Activated CD4-positive, CD25-positive, alpha-beta regulatory T cell treated with anti-CD3 and anti-CD28 coated beads, Interleukin-2, amount 50 U/mL, for 16 hours (primary cell): ENCODE measurements around the gene RAPGEF2.

ENCODE experiments used
- DNase-seq: peaks from one replicate; pipeline ENCODE4 v3.0.0-alpha.2; 2020; ENCODE audit warnings: low read depth, low spot score

RAPGEF2 gene

DNA sequence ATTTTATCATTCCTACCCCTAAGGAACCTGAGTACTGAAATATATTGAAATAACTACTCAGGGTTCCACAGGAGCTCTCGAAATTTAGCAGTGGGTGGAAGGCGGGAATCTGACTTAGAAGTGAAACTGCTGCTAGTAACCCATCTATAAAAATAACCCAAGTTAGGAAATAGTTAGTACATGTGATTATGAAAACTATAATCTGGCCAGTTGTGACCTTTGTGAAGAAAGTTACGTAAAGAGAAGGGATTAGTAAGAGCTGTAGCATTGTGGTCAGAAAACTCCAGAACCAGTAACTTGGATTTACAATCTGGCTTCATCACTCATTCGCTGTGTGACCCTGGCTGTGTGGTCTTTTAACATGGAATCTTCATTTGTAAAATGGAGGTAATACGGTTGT is 175.5 kb downstream of the RAPGEF2 start:
- DNase-seq, result no peak

DNA sequence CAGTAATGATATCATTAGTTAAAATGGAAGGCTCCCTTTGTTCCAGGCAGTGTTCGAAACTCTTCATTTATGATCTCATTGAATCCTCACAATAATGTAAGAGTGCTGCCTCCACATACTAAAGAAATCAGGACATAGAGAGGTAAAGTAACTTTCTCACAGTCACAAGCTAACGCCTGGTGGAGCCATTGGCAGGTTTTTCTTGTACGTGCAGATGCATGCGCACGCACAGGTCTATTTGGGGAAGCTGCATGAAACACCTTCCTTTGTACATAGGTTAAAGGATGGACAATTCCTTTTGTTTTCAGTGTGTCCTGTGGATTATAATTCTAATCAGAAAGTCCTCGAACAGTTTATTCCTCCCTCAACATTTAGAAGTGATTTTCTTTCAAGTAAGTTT is 176.2 kb downstream of the RAPGEF2 start:
- DNase-seq, result no peak

DNA sequence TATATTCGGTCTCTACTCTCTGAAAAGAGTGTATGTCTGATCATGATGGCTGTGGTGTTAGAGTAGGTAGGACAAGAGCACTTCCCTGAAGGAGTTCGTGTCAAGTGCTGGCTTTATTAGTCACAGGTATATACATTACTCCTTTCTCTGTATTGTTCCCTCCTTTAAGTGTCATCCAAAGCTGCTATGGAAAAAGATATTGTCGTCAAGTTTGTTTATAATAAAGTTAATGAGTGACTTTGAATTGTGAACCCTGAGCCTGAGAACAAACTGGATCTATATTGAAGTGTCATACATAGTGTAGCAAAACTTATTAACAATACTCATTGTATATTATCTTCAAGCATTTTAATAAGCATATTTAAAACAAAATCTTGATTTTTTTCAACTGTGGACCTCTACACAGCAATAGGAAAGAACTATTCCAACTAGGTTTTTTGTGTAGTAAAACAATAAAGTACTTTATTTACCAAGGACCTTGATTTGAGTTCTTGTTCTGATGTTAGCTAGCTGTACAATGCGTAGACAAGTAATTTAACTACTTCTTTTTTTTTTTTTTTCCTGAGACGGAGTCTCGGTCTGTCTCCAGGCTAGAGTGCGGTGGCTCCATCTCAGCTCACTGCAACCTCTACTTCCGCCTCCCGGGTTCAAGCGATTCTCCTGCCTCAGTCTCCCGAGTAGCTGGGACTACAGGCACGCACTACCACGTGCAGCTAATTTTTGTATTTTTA is 177.7 kb downstream of the RAPGEF2 start:
- no peak for DNase-seq

DNA sequence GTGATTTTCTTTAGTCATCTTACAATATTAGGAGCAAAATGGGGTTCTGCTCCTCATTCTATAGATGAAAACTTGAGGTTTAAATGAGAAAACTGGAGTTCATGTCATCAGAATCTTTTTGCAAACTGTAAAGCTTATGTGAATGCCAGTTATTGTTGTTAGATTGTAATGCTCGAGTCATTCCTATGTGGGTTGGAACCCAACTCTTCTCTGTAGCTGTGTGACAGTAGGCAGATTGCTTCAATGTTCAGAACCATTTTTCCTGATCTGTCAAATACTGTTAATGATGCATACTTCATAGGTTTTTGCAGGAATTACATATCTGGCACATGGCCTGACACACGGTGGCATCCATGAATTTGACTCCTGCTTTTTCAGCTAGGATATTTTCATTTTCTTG is 178.9 kb downstream of the RAPGEF2 start:
- DNase-seq, result no peak

DNA sequence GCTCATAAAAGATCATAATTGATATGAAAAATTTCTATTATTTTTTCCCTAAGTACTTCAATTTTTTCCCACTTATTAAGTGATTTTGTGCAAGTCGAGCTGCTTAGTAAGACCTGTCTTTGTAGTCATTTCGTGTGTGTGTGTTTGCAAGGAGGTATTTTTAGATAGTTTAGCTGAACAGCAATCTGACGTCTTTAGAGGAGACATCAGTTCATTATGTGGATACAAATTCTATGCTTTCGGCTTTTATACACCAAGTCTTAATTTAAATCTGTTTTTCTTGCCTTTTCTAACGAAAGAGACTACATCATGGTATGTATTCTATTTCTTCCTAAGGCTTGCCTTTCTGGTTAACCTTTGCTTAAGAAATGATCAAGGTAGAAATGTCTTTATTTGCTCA is 179.4 kb downstream of the RAPGEF2 start:
- no peak for DNase-seq

DNA sequence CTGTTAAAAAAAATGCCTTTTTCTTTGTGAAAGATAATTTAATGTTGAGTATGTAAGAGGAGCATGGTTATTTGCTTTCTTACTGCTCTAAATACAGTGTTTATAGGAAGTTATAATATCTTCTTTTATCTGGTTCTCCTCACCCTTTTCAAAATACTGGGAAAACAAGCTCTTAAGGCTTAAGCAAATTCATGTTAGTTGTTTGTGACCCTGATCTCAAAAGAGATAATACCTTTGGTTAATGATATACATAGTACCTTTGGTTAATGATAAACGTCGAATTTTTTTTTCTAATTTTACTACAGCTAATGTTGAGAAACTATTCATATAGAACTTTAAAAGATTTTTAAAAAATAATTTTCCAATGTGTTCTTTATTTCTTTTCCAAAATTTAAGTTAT is 180.1 kb downstream of the RAPGEF2 start:
- DNase-seq, result no peak

DNA sequence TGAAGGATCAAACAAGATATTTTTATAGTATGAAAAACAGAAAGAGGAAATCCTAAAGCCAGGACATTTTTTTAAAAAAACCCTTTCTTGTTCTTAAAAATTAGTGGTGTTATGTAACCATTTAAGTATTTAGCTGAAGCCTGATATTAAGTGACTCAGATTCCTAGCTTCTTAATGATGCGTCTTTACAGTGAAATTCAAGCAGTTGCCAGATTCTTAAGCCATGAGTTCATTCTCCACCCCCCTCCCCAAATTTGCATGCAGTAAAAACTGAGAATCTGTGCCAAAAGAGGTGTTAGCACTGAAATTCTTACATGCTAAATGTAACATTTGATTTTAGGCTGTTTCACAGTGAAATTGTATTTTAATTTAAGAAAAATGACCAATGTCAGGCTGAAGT is 180.8 kb downstream of the RAPGEF2 start:
- DNase-seq, result no peak

DNA sequence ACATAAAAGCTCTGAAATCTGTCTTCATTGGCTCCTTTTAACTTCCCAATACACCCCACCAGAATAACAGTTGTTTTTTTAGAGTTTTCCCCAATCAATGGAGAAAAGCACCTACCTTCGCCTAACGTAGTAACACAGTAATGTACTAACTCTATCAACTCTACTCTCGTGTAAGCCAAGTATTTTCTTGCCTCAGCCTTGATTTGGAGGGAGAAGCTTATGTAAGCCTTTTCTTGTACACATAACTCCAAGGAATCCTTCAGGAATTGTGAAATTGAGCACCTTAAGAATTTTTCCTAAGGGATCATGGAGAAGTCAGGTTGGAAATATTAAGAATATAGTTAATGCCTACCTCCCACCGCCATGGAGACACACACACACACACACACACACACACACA is 181.2 kb downstream of the RAPGEF2 start:
- DNase-seq, result no peak

DNA sequence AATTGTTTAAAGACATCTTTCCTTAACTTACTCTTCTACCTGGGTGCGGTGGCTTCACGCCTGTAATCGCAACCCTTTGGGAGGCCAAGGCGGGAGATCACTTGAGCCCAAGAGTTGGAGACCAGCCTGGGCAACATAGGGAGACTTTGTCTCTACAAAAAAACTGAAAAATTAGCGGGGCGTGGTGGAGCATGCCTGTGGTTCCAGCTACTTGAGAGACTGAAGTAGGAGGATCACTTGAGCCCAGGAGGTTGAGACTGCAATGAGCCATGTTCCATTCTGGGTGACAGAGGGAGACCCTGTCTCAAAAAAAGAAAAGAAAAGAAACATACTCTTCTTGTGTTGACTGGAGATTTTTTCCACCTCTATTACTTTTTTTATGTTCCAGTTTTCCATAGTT is 181.9 kb downstream of the RAPGEF2 start:
- no peak for DNase-seq

DNA sequence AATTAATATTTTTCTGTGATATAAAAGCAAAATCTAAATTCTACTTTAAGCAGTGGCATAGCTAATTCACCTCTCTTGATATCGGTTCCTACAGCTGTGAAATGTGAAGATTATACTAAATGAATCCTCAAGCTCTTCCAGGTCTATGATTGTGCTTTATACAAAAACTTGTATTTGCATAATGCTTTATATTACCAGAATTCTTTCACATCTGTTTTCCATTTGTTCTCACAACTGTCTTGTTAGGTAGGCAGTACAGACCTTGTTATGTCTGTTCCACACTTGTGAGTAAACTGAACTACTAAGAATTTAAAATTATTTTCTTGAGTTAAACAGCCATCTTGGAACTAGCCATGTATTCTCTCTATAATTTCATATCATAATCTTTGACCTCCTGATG is 184.9 kb downstream of the RAPGEF2 start:
- no peak for DNase-seq

DNA sequence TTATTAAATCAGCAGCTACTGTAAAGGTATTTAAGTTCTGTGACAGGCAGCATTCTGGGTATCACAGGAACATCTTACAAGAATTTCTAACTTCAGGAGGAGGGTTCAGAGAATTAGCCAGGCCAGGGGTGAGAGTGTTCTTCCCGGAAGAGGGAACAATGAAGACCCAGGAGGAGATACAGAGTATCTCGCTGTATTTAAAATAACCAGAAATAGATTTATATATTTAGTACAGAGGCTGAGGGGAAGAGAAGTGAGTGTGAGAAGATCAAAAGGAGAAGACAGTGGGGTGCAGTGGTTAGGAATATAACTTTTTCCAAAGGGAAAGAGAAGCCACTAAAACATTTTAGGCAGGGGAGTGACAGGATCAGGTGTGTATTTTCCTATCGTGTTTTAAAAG is 186.8 kb downstream of the RAPGEF2 start:
- no peak for DNase-seq

DNA sequence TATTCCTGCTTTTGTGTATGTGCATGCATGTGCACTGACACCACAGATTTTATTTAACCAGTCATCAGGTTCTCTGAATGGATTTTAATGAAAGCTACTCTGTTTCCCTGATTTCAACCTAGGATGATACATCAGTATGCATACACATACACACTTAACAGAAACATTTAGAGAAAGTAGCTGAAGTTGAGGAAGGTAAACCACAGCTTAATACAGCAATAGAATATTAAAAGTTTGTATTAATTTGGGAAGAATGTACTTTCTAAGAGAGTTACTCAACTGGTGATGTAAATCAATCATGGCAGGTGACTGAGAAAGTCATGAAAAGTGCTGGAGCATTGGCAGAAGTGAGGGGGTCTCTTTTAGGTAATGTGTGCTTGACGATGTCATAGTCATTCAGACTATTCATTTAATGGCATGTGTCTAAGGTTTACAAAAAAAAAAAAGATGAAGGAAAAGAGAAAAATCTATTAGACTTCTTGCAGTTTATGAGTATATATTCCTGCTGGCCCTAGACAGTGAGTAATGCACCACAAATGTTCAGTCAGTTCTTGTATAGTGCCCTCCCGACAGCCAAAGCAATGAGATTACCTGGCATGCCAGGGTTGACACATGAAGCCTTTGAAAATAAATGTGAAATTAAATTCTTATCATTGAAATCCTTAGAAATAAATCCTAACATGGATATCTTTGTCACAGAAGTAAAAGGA is 187.6 kb downstream of the RAPGEF2 start:
- DNase-seq, result no peak

DNA sequence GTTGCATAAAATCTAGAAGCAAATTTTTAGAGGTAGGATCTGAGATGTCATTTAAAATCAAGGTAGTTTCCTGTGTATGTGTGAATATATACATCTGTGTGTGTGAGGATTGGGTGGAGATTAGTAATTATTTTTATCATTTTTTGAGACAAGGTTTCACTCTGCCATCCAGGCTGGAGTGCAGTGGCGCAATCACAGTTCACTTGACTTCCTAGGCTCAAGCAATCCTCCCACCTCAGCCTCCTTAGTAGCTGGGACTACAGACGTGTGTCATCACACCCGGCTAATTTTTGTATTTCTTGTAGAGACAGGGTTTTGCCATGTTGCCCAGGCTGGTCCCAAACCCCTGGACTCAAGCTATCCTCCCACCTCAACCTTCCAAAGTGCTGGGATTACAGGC is 188.3 kb downstream of the RAPGEF2 start:
- no peak for DNase-seq

DNA sequence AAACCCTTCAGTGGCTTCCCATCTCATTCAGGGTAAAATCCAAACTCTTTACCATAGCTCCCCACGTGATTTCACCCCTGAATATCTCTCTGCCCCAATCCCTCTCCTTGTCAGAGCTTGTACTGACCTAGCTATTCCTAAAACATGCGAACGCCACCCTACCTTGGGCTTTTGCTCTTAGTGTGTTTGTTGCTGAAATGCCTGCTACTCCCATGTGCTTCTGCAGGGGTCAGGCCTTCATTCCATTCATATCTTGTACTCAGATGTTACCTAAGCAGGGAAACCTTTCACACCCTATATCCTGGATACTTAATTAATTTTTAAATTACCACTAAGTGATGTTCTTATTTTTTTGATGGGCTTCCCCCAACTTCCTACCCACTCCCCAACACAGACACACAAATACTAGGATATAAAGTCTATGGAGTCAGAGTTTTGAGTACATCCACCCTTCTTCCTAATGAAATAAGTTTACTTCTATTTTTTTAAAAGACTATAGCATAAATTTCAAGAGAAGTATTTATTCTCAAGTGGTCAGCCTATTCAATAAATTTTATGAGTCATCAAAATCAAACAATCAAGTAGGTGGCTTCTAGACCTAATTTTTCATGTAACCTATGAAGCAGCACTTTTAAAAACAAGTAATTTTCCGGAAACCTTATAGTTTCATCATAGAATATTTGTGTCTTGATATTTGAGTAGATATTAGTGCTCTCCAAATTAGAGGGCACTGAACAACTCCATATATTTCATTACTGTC is 189.4 kb downstream of the RAPGEF2 start:
- no peak for DNase-seq

DNA sequence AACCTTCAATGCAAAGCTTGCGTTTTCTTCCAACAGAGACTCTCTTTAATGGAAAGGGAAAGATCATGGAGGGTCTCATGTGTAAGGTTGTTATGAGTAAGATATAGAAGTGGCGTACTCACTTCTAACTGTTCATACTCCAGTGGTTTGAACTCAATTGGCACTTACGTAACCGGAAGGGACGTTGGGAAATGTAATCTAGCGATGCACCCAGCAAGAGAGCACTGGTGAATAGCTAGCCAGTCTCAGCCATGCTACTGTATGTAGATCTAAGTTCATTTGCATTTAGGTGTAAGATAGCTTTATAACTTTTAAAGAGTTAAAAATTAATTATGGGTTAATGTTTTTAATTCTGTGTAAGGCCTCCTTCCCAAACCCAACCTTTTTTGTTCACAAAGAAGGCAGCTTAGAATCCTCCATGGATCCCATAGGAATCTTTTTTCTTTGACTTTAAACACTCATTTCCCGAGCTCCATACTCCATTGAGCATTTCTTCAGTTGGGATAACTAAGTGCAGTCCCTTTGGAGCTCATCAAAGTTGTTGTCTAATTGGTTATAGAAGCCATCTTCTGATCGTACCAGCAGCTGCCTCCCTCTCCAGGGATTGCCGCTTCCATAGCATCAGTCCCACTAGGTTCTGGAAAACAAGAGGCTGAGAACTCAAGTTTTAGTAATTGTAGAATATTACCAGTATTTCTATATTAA is 191.1 kb downstream of the RAPGEF2 start:
- DNase-seq, result no peak

DNA sequence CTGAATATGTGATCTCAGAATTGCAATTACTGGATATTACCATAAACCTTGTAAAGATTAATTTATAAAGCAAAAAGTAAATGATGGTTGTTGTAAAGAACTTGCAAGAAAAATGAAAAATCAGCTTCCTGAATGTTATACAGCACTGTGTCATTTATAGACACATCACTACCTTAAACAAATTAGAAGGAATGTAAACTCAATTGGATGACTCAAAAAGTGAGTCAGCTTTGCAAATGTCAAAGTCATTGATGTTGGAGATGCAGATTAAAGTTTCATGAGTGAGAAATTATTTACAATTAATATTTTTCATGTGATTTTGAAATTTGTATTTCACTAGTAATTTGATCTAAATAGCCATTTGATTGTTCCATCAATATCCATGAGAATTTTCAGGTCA is 193.2 kb downstream of the RAPGEF2 start:
- no peak for DNase-seq

DNA sequence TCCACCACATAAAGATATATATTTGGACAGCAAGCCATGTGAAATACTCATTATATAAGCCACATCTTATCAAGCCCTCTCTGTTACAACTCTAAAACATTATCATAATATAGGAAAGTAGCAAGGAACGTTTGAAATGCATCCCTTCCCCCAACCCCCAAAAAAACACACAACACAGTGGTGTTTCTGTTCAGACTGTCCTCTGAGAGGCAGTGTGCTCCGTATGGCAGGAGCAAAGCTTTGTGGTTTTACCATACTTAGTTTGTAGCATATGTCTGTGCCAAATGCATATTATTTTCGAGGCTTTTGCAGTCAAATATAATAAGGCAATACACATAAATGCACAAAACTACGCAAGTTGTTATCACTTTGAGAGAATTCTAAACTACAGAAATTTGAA is 194.2 kb downstream of the RAPGEF2 start:
- no peak for DNase-seq

DNA sequence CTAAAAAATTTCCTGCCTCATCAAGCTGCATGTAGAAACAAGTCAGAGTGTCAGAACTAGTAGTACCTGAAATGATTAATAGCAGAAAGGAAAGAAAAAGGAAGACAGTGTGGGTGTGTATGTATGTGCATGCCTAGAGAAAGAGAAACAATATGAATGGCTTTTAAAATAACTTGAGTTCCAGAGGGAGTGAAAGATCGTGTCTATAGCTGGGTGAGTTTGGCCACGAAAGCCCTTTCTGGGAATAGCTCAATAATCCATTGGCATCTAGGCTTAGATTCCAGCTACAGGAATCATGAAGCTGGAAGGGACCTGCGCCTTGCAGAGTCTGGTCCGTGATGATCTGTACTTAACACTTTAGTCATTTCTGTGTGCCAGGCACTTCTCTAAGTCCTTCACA is 195.6 kb downstream of the RAPGEF2 start:
- DNase-seq, result no peak

DNA sequence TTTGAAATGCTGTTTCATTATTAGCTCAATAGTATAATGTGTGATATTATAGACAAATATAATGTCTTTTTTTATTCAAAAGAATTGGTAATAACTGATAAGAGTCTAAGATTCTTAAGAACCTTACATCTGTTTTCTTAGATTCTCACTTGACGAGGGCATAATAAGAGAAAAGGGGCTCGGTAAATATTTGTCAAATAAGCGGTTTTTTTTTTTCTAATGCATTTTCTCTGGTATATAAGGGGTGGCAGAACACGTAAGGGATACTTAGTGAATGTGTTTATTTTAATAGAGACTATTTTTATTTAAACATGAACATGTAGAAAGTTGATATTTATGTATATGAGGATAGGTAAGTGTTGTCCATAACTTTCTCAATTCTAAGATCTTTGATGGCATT is 200.6 kb downstream of the RAPGEF2 start:
- DNase-seq, result no peak

DNA sequence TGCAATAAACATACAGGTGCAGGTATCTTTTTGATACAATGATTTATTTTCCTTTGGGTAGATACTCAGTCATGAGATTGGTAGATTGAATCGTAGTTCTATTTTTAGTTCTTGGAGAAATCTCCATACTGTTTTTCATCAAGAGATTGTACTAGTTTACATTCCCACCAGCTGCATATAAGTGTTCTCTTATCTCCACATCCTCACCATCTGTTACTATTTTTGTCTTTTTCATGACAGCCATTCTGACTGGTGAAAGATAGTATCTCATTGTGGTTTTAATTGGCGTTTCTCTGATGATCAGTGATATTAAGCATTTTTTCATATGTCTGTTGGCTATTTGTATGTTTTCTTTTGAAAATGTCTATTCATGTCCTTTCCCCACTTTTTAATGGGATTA is 202.2 kb downstream of the RAPGEF2 start:
- no peak for DNase-seq

DNA sequence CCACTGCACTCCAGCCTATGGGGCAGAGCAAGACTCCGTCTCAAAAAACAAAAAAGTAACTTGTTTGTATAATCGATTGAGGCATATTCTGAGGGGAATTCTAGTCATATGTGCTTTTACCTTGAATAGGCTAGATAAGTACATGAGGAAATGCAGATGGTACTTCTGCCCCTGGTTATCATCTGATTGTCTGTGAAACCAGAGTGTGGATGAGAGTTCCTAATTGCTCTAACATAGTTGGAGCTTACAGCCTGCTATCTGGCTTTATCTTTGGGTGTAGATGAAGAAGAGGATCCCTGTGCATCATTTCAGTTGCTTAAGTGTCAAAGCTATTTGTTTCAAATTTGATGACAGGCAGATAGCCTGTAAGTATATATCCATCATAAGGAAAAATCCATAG is 205.1 kb downstream of the RAPGEF2 start:
- DNase-seq, result no peak
